ENCODE data around the gene GPSM1.

DNA sequence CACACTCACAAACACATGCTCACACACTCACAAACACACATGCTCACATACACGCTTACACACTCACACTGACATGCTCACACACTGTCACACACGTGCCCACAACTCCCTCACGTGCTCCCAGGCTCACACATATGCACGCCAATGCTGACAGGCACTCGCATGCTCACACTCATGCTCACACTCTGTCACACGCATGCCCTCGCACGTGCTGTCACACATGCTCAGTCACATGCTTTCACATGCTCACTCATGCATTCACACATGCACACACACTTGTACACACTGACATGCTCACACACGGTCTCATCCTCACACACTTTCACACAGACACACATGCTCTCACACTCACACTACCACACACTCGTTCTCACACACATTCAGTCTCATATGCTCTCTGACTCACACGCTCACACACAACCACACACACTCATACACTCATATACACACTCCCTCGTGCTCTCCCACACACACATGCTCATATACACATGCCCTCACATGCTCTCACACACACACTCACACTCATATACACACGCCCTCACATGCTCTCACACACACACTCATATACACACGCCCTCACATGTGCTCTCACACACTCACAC, 33.8 kb upstream of the GPSM1 start:
- TF ChIP-seq, protein P1, sequence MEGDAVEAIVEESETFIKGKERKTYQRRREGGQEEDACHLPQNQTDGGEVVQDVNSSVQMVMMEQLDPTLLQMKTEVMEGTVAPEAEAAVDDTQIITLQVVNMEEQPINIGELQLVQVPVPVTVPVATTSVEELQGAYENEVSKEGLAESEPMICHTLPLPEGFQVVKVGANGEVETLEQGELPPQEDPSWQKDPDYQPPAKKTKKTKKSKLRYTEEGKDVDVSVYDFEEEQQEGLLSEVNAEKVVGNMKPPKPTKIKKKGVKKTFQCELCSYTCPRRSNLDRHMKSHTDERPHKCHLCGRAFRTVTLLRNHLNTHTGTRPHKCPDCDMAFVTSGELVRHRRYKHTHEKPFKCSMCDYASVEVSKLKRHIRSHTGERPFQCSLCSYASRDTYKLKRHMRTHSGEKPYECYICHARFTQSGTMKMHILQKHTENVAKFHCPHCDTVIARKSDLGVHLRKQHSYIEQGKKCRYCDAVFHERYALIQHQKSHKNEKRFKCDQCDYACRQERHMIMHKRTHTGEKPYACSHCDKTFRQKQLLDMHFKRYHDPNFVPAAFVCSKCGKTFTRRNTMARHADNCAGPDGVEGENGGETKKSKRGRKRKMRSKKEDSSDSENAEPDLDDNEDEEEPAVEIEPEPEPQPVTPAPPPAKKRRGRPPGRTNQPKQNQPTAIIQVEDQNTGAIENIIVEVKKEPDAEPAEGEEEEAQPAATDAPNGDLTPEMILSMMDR (IDR thresholded peaks at IDR 0.05) = no peak
- no peak for TF ChIP-seq ZFX (IDR thresholded peaks at IDR 0.05; ENCODE audit: borderline replicate concordance)

All from 22Rv1 (cell line).